Effector memory CD8-positive, alpha-beta T cell (primary cell): Measurements from ENCODE around the gene TM2D3.

ENCODE experiments used
- ATAC-seq: fragments of 150-1000 bp; cut with Tn5 transposase; replicated peaks from 2 replicates; pipeline ENCODE4 v1.10.0; 2021; ENCODE audit warnings: mild to moderate bottlenecking, moderate library complexity
- DNase-seq, 3 experiments: peaks; one replicate each; pipeline ENCODE4 v3.0.0; 2021
- H3K27ac Mint-ChIP-seq, 2 donors: one replicate each; pipeline ENCODE4 v1.8.0; 2022; ENCODE audit warnings: mild to moderate bottlenecking in 2 of 2, mixed read lengths in 2 of 2, moderate library complexity in 2 of 2
- H3K27me3 Mint-ChIP-seq, 2 donors: one replicate each; pipeline ENCODE4 v1.8.0; 2022; ENCODE audit warnings: mixed read lengths in 2 of 2
- H3K36me3 Mint-ChIP-seq: one replicate; pipeline ENCODE4 v1.8.0; 2022; ENCODE audit warnings: mild to moderate bottlenecking, moderate library complexity, mixed read lengths; ENCODE audit not compliant: insufficient read depth
- H3K4me1 Mint-ChIP-seq, 2 donors: one replicate each; pipeline ENCODE4 v1.8.0; 2022; ENCODE audit warnings: low read depth in 2 of 2, mixed read lengths in 2 of 2
- H3K4me3 Mint-ChIP-seq, 2 donors: one replicate each; pipeline ENCODE4 v1.8.0; 2022; ENCODE audit warnings: mild to moderate bottlenecking in 2 of 2, mixed read lengths in 2 of 2, moderate library complexity in 2 of 2
- H3K9me3 Mint-ChIP-seq, 2 donors: one replicate each; pipeline ENCODE4 v1.8.0; 2022; ENCODE audit warnings: mixed read lengths in 2 of 2

The TM2D3 gene

GRCh38 chr15:101625980-101626379, 26.2 kb downstream of the TM2D3 start:
- H3K27ac Mint-ChIP-seq: no peak overlapping the region
- H3K9me3 Mint-ChIP-seq: no peaks in the 10 kb centered on the region
- no peak for DNase-seq
- H3K4me3 Mint-ChIP-seq: no peak overlapping the region
- no peak for ATAC-seq
- H3K27me3 Mint-ChIP-seq: no peaks in the 10 kb centered on the region
- no peaks in the 10 kb centered on the region for H3K36me3 Mint-ChIP-seq
- peaks cover 19 to 29% of the 10 kb centered on the region in 2 donors for H3K4me1 Mint-ChIP-seq

DNA sequence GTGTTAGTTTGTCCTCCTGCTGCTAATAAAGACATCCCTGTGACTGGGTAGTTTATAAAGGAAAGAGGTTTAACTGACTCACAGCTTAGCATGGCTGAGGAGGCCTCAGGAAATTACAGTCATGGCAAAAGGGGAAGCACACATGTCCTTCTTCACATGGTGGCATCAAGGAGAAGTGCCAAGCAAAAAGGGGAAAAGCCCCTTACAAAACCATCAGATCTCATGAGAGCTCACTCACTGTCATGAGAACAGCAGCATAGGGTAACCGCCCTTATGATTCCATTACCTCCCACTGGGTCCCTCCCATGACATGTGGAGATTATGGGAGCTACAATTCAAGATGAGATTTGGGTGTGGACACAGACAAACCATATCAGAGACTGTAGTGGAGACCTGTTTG, 27.0 kb downstream of the TM2D3 start:
- Mint-ChIP-seq H3K27me3 (no peaks in the 10 kb centered on the region), H3K36me3 (no peaks in the 10 kb centered on the region), H3K4me1 (peaks cover 19 to 29% of the 10 kb centered on the region in 2 donors), H3K27ac (no peak overlapping the region), H3K9me3 (no peaks in the 10 kb centered on the region), H3K4me3 (no peak overlapping the region)
- ATAC-seq (no peak), DNase-seq (no peak)

- peak overlapping the region in 1 of 2 donors; percentile 9 for H3K27ac Mint-ChIP-seq
- DNase-seq (no peak), ATAC-seq (no peak)
- H3K36me3 Mint-ChIP-seq: no peaks in the 10 kb centered on the region
- H3K9me3 Mint-ChIP-seq: no peaks in the 10 kb centered on the region
- no peak overlapping the region for H3K4me3 Mint-ChIP-seq
- H3K4me1 Mint-ChIP-seq: peaks cover 19 to 29% of the 10 kb centered on the region in 2 donors
- H3K27me3 Mint-ChIP-seq: no peaks in the 10 kb centered on the region
These were observed 28.5 kb downstream of the TM2D3 start for GRCh38 chr15:101623367-101624304.

DNA sequence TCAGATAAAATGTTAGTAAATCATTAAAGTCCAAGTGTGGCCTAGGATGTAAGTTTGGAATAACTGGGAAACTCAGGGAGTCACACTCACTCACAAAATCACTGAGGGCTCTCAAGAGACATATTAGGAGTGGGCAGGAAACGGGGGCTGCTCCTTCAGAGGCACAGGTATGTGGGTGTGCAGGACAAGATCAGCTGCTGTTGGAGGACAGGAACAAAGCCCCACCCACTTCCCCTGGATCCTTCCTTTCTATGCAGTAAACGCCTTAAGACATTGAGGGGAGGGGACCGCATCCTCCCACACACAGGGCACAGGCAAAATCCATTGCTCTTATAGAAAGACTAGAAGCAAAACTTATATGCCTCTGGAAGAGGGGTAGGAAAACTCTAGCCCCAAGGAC, 30.2 kb downstream of the TM2D3 start:
- peak overlapping the region; percentile 16 to 46 for H3K27ac Mint-ChIP-seq
- H3K36me3 Mint-ChIP-seq: no peaks in the 10 kb centered on the region
- DNase-seq (no peak), ATAC-seq (no peak)
- H3K27me3 Mint-ChIP-seq: no peaks in the 10 kb centered on the region
- no peak overlapping the region for H3K4me3 Mint-ChIP-seq
- peaks cover 19 to 29% of the 10 kb centered on the region in 2 donors for H3K4me1 Mint-ChIP-seq
- H3K9me3 Mint-ChIP-seq: no peaks in the 10 kb centered on the region

DNA sequence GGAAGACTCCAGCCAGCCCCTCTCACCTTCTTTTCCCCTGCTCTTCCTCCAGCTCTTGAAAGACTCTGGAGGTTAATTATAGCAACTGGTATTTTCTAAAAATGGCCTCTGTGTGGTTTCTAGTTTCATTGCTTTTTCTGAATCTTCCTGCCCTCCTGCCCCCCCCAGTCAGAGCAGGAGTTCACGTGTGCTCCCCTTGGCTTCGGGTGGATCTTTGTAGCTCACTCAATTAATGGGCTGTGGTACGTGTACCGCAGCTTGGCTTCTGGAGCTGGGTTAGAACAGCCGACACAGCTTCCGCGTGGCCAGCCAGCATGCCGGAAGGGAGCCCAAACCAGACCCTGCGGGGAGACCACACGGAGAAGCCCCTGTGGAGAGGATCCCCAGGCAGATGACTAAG, 31.5 kb downstream of the TM2D3 start:
- Mint-ChIP-seq H3K27ac (peak overlapping the region in 1 of 2 donors; percentile 88), H3K27me3 (no peaks in the 10 kb centered on the region), H3K4me3 (no peak overlapping the region), H3K4me1 (peaks cover 15 to 27% of the 10 kb centered on the region in 2 donors), H3K36me3 (no peaks in the 10 kb centered on the region), H3K9me3 (no peaks in the 10 kb centered on the region)
- ATAC-seq: no peak
- DNase-seq: no peak

- no peaks in the 10 kb centered on the region for H3K36me3 Mint-ChIP-seq
- H3K27ac Mint-ChIP-seq: no peak overlapping the region
- no peak overlapping the region for H3K4me3 Mint-ChIP-seq
- no peak for ATAC-seq
- H3K4me1 Mint-ChIP-seq: peaks cover 13 to 22% of the 10 kb centered on the region in 2 donors
- DNase-seq: no peak
- no peaks in the 10 kb centered on the region for H3K27me3 Mint-ChIP-seq
- no peaks in the 10 kb centered on the region for H3K9me3 Mint-ChIP-seq
These were observed 32.6 kb downstream of the TM2D3 start for GRCh38 chr15:101619615-101619865.

- Mint-ChIP-seq H3K4me3 (no peak overlapping the region), H3K9me3 (no peaks in the 10 kb centered on the region), H3K27me3 (no peaks in the 10 kb centered on the region), H3K36me3 (no peaks in the 10 kb centered on the region), H3K4me1 (peaks cover 12 to 19% of the 10 kb centered on the region in 2 donors), H3K27ac (peak overlapping the region in 1 of 2 donors; percentile 72)
- DNase-seq: no peak
- no peak for ATAC-seq
These were observed 33.1 kb downstream of the TM2D3 start for GRCh38 chr15:101618851-101619614.

- peaks cover 10 to 12% of the 10 kb centered on the region in 2 donors for H3K4me1 Mint-ChIP-seq
These were observed 34.1 kb downstream of the TM2D3 start for GRCh38 chr15:101618076-101618475.

DNA sequence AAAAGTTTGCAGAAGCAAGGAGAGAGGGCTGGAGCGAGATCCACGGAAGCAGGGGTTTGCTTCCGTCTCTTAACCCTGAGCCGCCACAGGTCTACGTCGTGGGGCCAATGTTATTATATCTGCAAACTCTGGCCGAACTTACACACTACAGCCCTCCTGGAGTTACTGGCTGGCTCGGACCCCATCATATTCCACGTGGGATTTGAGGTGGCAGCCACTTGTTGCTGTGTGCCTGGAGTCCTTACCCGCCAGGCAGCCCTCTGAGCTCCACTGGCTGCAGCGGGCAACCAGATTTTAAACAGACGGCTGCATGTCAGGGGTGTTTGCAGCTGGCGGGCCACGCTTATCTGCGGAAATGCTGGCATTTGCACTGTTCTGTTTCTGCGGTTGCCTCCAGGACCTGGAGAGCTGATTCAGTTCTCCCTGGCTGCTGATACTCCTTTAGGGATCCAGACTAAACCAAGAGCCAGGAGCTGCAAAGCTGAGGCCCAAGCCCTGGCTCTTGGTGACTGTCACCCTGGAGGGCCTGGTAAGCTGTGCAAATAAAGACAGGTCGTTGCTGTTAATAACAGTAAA, 34.7 kb downstream of the TM2D3 start:
- Mint-ChIP-seq H3K27me3 (peaks cover 0 to 1% of the 10 kb centered on the region in 2 donors), H3K36me3 (no peaks in the 10 kb centered on the region), H3K4me1 (peaks cover 7 to 9% of the 10 kb centered on the region in 2 donors), H3K27ac (no peak overlapping the region), H3K9me3 (no peaks in the 10 kb centered on the region), H3K4me3 (no peak overlapping the region)
- ATAC-seq (no peak), DNase-seq (no peak)

More at GRCh38 chr15:101618076-101618475, 34.1 kb downstream of the TM2D3 start:
- Mint-ChIP-seq H3K36me3 (no peaks in the 10 kb centered on the region), H3K27ac (peak overlapping the region in 1 of 2 donors; percentile 72), H3K4me3 (peak overlapping the region in 1 of 2 donors; percentile 4), H3K27me3 (no peaks in the 10 kb centered on the region), H3K9me3 (no peaks in the 10 kb centered on the region)
- ATAC-seq (no peak), DNase-seq (no peak)

DNA sequence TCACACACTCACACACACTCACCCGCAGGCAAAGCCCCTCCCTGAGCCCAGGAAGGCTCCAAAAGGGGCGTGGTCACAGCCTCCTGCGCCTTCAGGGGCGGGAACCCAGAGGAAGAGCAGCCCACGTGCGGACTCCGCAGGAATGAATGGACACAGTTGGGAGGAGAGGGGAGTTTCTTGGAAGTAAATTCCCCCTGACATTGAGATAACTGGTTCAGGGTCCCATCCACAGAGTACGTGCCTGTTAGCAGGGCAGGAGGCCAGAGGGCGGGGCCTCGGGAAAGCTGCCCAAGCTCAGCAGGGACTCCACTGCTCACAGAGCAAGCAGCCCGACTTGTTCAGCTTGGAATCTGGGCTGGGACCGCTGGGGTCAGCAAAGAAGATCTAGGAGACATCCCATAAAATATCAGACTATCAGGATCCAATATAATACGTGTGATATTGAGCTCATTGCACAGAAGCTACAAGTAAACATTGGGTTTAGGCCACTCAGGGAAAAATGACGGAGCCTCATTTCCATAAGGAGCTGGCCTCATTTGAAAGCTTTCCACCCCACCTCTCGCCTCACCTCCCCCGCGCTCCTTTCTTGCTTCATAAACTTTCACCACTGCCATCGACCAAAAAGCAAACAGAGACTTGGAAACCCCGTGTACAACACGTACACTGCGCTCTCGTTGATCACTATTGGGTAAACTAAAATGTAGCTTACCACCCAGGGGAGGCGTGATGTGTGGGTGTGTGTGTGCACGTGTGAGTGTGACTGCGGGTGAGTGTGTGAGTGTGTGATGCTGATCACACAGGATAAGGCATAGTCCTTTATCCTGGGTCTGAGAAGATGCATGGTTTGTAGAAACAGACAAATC, 36.0 kb downstream of the TM2D3 start:
- Mint-ChIP-seq H3K27ac (no peak overlapping the region), H3K4me3 (no peak overlapping the region)

DNA sequence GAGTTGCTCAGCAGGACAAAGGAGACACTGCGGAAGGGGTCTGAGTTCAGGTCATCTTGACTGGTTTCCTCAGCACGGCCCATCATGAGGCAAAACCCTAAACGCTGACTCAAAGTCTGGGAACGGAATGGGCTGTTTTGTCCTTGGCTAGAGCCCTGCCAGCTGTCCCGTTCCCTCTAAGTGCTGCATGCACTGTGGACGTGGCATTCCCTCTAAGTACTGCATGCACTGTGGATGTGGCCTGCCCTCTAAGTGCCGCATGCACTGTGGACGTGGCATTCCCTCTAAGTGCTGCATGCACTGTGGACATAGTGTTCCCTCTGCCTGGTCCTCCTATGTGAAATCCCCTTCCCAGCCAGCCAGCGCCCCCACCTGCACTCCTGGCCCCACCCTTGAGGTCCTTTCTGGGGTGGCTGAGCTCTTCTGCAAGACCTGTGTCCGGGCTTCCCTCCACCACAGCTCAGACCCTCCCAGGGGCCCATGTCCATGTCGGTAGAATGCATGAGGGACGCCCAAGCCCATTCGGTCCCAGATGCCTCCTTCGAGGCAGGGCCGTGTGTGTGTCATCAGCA, 36.7 kb downstream of the TM2D3 start:
- H3K4me3 Mint-ChIP-seq: no peak overlapping the region
- DNase-seq: no peak
- ATAC-seq: no peak
- H3K36me3 Mint-ChIP-seq: no peaks in the 10 kb centered on the region
- H3K9me3 Mint-ChIP-seq: no peaks in the 10 kb centered on the region
- H3K4me1 Mint-ChIP-seq: no peaks in the 10 kb centered on the region
- no peak overlapping the region for H3K27ac Mint-ChIP-seq
- peaks cover 0 to 13% of the 10 kb centered on the region in 2 donors for H3K27me3 Mint-ChIP-seq

More for the DNA sequence above, 36.0 kb downstream of the TM2D3 start:
- no peak for DNase-seq
- peaks cover 0 to 7% of the 10 kb centered on the region in 2 donors for H3K27me3 Mint-ChIP-seq
- no peaks in the 10 kb centered on the region for H3K4me1 Mint-ChIP-seq
- H3K9me3 Mint-ChIP-seq: no peaks in the 10 kb centered on the region
- no peak for ATAC-seq
- H3K36me3 Mint-ChIP-seq: no peaks in the 10 kb centered on the region

DNA sequence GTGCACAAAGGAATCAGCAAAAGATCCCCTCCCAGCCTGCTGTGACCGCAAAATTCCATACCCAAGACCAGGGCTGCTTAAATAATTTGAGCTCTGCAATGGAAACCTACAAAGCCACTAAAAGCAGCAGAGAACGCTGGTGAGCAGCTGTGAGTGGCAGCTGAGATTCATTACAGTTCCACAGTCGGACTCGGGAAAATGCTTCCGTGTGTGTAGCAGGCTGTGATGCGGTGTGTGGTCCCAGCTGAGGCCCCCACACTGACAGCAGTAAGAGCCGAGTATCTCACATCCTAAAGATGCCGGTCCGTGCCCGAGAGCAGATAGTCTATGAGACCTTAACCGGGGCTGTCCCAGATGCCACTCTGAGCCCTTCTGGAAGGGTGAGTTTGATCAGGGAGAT, 37.4 kb downstream of the TM2D3 start:
- Mint-ChIP-seq H3K4me3 (no peak overlapping the region), H3K27ac (no peak overlapping the region), H3K36me3 (no peaks in the 10 kb centered on the region), H3K9me3 (no peaks in the 10 kb centered on the region), H3K27me3 (peaks cover 0 to 19% of the 10 kb centered on the region in 2 donors), H3K4me1 (no peaks in the 10 kb centered on the region)
- DNase-seq (no peak), ATAC-seq (no peak)
